Endothelial cell of umbilical vein (primary cell): ENCODE results near the gene IGFBPL1. TPM values are rescaled to one million over a fixed set of nuclear protein-coding genes. Genes with fewer than 3 reads are reported as not detected.

Experiments used
- BruUV-seq: library from RNA; stranded (reverse); fragments of 400-500 nt; replicated peaks from 2 replicates; lab custom pipeline; 2021; lab: Mats Ljungman, UMichigan
- CTCF ChIA-PET: fragments of 300-600, 350-600 bp; sonication (Branson Sonifier 250); formaldehyde crosslinking; loops from one replicate; lab custom pipeline; 2021; ENCODE audit warnings: antibody characterized with exemption, inconsistent platforms; lab: Charles Lee
- POLR2A ChIA-PET: fragments of 300-600, 350-600 bp; sonication (Branson Sonifier 250); formaldehyde crosslinking; loops from one replicate; lab custom pipeline; 2021; ENCODE audit warnings: antibody characterized with exemption, inconsistent platforms; lab: Charles Lee
- DNase-seq: peaks from one replicate; pipeline ENCODE4 v3.0.0-alpha.2; 2011; ENCODE audit warnings: low read depth, low spot score
- FAIRE-seq: peaks from 2 replicates; lab custom pipeline; 2011; peaks lifted over from hg19 to GRCh38; lab: Jason Lieb, UNC
- H2AFZ ChIP-seq: 2 replicates; pipeline ENCODE4 v1.6.0; 2012; ENCODE audit warnings: low read depth, low read length, control low read depth, inconsistent platforms
- H3K27ac ChIP-seq: 2 replicates; pipeline ENCODE4 v1.5.1; 2011; ENCODE audit warnings: low read depth, mild to moderate bottlenecking, control low read depth, low read length, moderate library complexity; ENCODE audit not compliant: insufficient read depth
- H3K27me3 ChIP-seq, 2 experiments: 2 replicates each; pipeline versions ENCODE4 v1.6.0 to v1.6.1; 2011; ENCODE audit warnings: low read length in 2 of 2, mixed read lengths in 1 of 2; ENCODE audit not compliant: control insufficient read depth in 2 of 2, insufficient read depth in 2 of 2
- H3K36me3 ChIP-seq, 2 experiments: 2 replicates in 1 of 2; 3 replicates in 1 of 2; pipeline ENCODE4 v1.5.1; 2011; ENCODE audit warnings: low read length in 2 of 2, mild to moderate bottlenecking in 1 of 2, moderate library complexity in 1 of 2; ENCODE audit not compliant: control insufficient read depth in 2 of 2, insufficient read depth in 2 of 2; ENCODE audit errors: extremely low read depth in 1 of 2
- H3K4me1 ChIP-seq: 3 replicates; pipeline ENCODE4 v1.5.1; 2011; ENCODE audit warnings: mild to moderate bottlenecking, low read length; ENCODE audit not compliant: control insufficient read depth, insufficient read depth; ENCODE audit errors: extremely low read depth
- H3K4me2 ChIP-seq: 2 replicates; pipeline ENCODE4 v1.6.1; 2011; ENCODE audit warnings: low read length, control low read depth, mixed read lengths; ENCODE audit not compliant: insufficient read depth
- H3K4me3 ChIP-seq, 3 experiments: fragments of 200-600 bp in 1 of 3; sonication (generic), shearing (Covaris generic) in 1 of 3; replicated peaks in 1 of 3; 2 replicates each; pipeline ENCODE4 v1.5.1; 2011 to 2016; ENCODE audit warnings: control low read depth in 3 of 3, low read length in 3 of 3, mild to moderate bottlenecking in 2 of 3, inconsistent platforms in 1 of 3, low read depth in 1 of 3, moderate library complexity in 1 of 3; ENCODE audit not compliant: insufficient read depth in 1 of 3
- H3K79me2 ChIP-seq: 2 replicates; pipeline ENCODE4 v1.6.0; 2012; ENCODE audit warnings: low read length, inconsistent platforms; ENCODE audit not compliant: control insufficient read depth, insufficient read depth
- H3K9ac ChIP-seq: replicated peaks from 2 replicates; pipeline ENCODE3; 2011; ENCODE audit warnings: low read length, control low read depth; ENCODE audit not compliant: insufficient read depth; ENCODE audit errors: extremely low read depth
- H3K9me1 ChIP-seq: replicated peaks from 3 replicates; pipeline ENCODE4 v1.6.0; 2011; ENCODE audit warnings: mild to moderate bottlenecking, low read length; ENCODE audit not compliant: control insufficient read depth, insufficient read depth; ENCODE audit errors: extremely low read depth
- H3K9me3 ChIP-seq: replicated peaks from 2 replicates; pipeline ENCODE4 v1.5.1; 2012; ENCODE audit warnings: low read length, inconsistent platforms; ENCODE audit not compliant: control insufficient read depth, insufficient read depth
- H4K20me1 ChIP-seq: replicated peaks from 2 replicates; pipeline ENCODE3; 2011; ENCODE audit warnings: mild to moderate bottlenecking, low read length; ENCODE audit not compliant: control insufficient read depth, insufficient read depth; ENCODE audit errors: extremely low read depth
- CTCF ChIP-seq, 2 donors: IDR thresholded peaks; 1 replicate in 1 of 2; 2 replicates in 1 of 2; pipeline ENCODE4 v1.5.1; 2011; ENCODE audit warnings: low read length in 2 of 2, mild to moderate bottlenecking in 2 of 2, moderate library complexity in 2 of 2, control low read depth in 1 of 2, inconsistent platforms in 1 of 2, low read depth in 1 of 2; ENCODE audit not compliant: insufficient read depth in 1 of 2; ENCODE audit errors: extremely low read depth in 1 of 2
- EZH2 ChIP-seq: IDR thresholded peaks from 2 replicates; pipeline ENCODE4 v1.6.1; 2012; ENCODE audit warnings: borderline replicate concordance, low read depth, mild to moderate bottlenecking, moderate library complexity, low read length, inconsistent platforms; ENCODE audit not compliant: severe bottlenecking
- FOS ChIP-seq: IDR thresholded peaks from 2 replicates; pipeline ENCODE4 v1.6.1; 2011; ENCODE audit warnings: mild to moderate bottlenecking, low read length, moderate library complexity, borderline replicate concordance; ENCODE audit not compliant: insufficient read depth
- GATA2 ChIP-seq: IDR thresholded peaks from 2 replicates; pipeline ENCODE4 v1.7.0; 2011; ENCODE audit warnings: low read depth, mild to moderate bottlenecking, moderate library complexity, mixed read lengths, low read length; ENCODE audit not compliant: insufficient read length, insufficient read depth
- JUN ChIP-seq: IDR thresholded peaks from 2 replicates; pipeline ENCODE4 v1.6.1; 2011; ENCODE audit warnings: borderline replicate concordance, low read depth; ENCODE audit not compliant: insufficient read length, insufficient read depth
- MAX ChIP-seq: IDR thresholded peaks from 2 replicates; pipeline ENCODE4 v1.6.1; 2011; ENCODE audit not compliant: insufficient read depth, insufficient read length
- MYC ChIP-seq: IDR thresholded peaks from one replicate; pipeline ENCODE4 v1.6.1; 2011; ENCODE audit warnings: mild to moderate bottlenecking, low read depth, low read length
- POLR2A ChIP-seq: IDR thresholded peaks from 2 replicates; pipeline ENCODE4 v1.6.1; 2012; ENCODE audit warnings: low read depth, mild to moderate bottlenecking, control low read depth, low read length
- POLR2AphosphoS5 ChIP-seq: IDR thresholded peaks from 2 replicates; pipeline ENCODE4 v1.6.1; 2012; ENCODE audit warnings: low read depth, mild to moderate bottlenecking, control low read depth, low read length, moderate library complexity; ENCODE audit not compliant: insufficient read depth
- dilution Hi-C: fragments of 300-500 bp; cut with MboI; formaldehyde crosslinking; loops from one replicate; pipeline ENCODE4 v1.15.0; 2019; ENCODE audit warnings: low sequenced_read_pairs; ENCODE audit not compliant: extremely low pct_ligation_motif_present
- intact Hi-C: fragments of 100-400 bp; cut with micrococcal nuclease; formaldehyde crosslinking; loops from one replicate; pipeline ENCODE4 v1.10.0; 2022
- polyA plus RNA-seq, 4 experiments: library from polyadenylated mRNA; depleted of rRNA in 3 of 4; stranded (reverse) in 3 of 4; unstranded in 1 of 4; fragments of >200 nt; gene quantifications; 2 replicates each; pipeline versions ENCODE4 v1.2.1 to v1.2.3, GENCODE V29; 2011 to 2012; ENCODE audit warnings: missing spikeins in 1 of 4
- total RNA-seq: library from RNA; stranded (reverse); gene quantifications from 2 replicates; pipeline ENCODE4 v1.2.3, GENCODE V29; 2021

The IGFBPL1 gene
- total and polyA plus RNA-seq, 2 donors (not counting 3 experiments of a cell fraction or from before 2014, with no cell fraction given) = not detected

DNA sequence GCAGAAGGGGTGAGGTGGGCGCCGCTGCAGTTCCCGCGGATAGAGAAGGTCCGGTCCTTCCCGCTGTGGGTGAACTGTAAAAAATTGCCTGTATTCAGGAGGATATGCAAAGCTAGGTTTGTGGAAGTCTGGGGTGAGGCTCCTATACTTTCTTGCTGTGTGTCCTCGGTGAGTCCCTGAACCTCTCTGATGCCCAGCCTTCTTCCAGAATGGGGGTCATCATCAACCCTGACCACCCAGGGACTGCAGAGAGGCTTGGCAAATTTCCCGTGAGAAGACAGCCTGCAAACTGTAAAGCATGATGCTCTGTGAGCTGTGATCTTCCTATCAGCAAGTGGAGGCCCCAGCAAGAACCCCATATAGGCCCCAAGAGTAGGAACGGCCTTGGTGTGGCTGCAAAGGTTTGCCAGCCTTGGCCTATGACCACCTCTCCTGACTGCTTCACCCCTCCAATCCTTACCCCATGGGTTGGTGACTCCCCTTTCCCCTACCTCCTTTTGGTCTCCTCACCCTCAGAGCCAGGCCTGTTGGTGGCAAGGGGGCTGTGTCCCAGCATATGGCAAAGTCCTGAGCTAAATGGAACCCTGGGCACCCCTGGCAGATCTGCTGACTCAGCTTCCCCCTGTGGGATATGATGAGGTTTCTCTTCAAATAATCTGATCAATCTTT is 31.0 kb downstream of the IGFBPL1 start:
- dilution Hi-C loops = no loop called here

More for the DNA sequence above, 31.0 kb downstream of the IGFBPL1 start:
- peak overlapping the region; percentile 96 for H2AFZ ChIP-seq
- intact Hi-C loops = loop anchor here (2.0 to 5.0 kb wide), 2 partner anchors 488 to 591 kb away; partner anchors contain the start of genes DCAF10 and SLC25A51
- BruUV-seq = TSS peak; percentile 40
- H3K79me2 ChIP-seq = peaks cover 22% of the 10 kb centered on the region
- H3K4me1 ChIP-seq = peaks cover 7% of the 10 kb centered on the region
- TF ChIP-seq CTCF (IDR thresholded peaks at IDR 0.05; ENCODE audit: extremely low read depth in 1 of 2, insufficient read depth in 1 of 2, low read depth in 1 of 2, low read length in 2 of 2) (no peak), GATA2 (no peak), POLR2A (no peak), MYC (no peak), FOS (no peak), JUN (no peak), MAX (no peak), EZH2 (no peak), POLR2AphosphoS5 (no peak)
- H3K27me3 ChIP-seq = no peaks in the 10 kb centered on the region
- H3K9me1 ChIP-seq = no peaks in the 10 kb centered on the region
- CTCF ChIA-PET = interaction anchor here (0.9 to 2.0 kb wide), 8 partner anchors 8 to 305 kb away, joined by 3 to 9 read pairs (median 4); no protein-coding TSS in a partner anchor
- DNase-seq (no peak), FAIRE-seq (peak; percentile 33)
- H4K20me1 ChIP-seq = no peaks in the 10 kb centered on the region
- H3K9me3 ChIP-seq = no peaks in the 10 kb centered on the region
- H3K9ac ChIP-seq = peak overlapping the region; percentile 73
- H3K36me3 ChIP-seq = peaks cover 2 to 10% of the 10 kb centered on the region in 2 experiments
- POLR2A ChIA-PET = no interaction called here
- H3K4me2 ChIP-seq = peak overlapping the region; percentile 89
- H3K4me3 ChIP-seq = peak overlapping the region; percentile 42 to 89 (median 82)
- H3K27ac ChIP-seq = peak overlapping the region; percentile 43
